ENCODE data around the gene GNA12. TPM values are rescaled to one million over a fixed set of nuclear protein-coding genes. Genes with fewer than 3 reads are reported as not detected.
"Not testable (repeated sequence)": the region's sequence is repeated elsewhere in the genome, so short reads cannot be mapped to it uniquely, and the experiment has no call there.

The GNA12 gene
- total RNA-seq, 1 experiment from 2014 or later = 63.8 TPM

GRCh38 chr7:2751086-2751485, 93.0 kb downstream of the GNA12 start:
- Mint-ChIP-seq H3K36me3 (ENCODE audit: insufficient read depth, unreplicated experiment) (peaks cover 26% of the 10 kb centered on the region), H3K27ac (ENCODE audit: unreplicated experiment) (no peak overlapping the region), H3K4me1 (ENCODE audit: low read depth, unreplicated experiment) (peaks cover 12% of the 10 kb centered on the region), H3K27me3 (ENCODE audit: insufficient read depth, unreplicated experiment) (no peaks in the 10 kb centered on the region), H3K9me3 (ENCODE audit: unreplicated experiment) (peaks cover 6% of the 10 kb centered on the region), H3K4me3 (ENCODE audit: unreplicated experiment) (no peak overlapping the region)
- Histone ChIP-seq H3K4me3 (ENCODE audit: low read depth, low read length) (no peak overlapping the region), H3K4me1 (no peaks in the 10 kb centered on the region), H3K27me3 (replicated peaks; ENCODE audit: control insufficient read depth, insufficient read depth, low read length) (no peaks in the 10 kb centered on the region), H3K36me3 (ENCODE audit: control insufficient read depth, insufficient read depth, low read length) (no peaks in the 10 kb centered on the region), H3K9me3 (no peaks in the 10 kb centered on the region)
- no peak for TF ChIP-seq CTCF (IDR thresholded peaks at IDR 0.05; ENCODE audit: insufficient read depth in 1 of 2, low read depth in 1 of 2, low read length in 1 of 2, severe bottlenecking in 1 of 2, unreplicated experiment in 1 of 2)
- no peak for DNase-seq
- BruUV-seq (replicated peaks) = no TSS peak
- POLR2A ChIA-PET = no interaction called here
- intact Hi-C loops (cut with micrococcal nuclease; ENCODE audit: unreplicated experiment) = no loop called here
- CTCF ChIA-PET = interaction anchor here (0.9 to 1.0 kb wide), 2 partner anchors 18 to 70 kb away, joined by 3 read pairs; no protein-coding TSS in a partner anchor

GRCh38 chr7:2750004-2750407, 94.1 kb downstream of the GNA12 start:
- Histone ChIP-seq H3K4me1 (no peaks in the 10 kb centered on the region), H3K4me3 (ENCODE audit: low read depth, low read length) (no peak overlapping the region), H3K9me3 (no peaks in the 10 kb centered on the region), H3K36me3 (ENCODE audit: control insufficient read depth, insufficient read depth, low read length) (no peaks in the 10 kb centered on the region), H3K27me3 (replicated peaks; ENCODE audit: control insufficient read depth, insufficient read depth, low read length) (no peaks in the 10 kb centered on the region)
- no peak overlapping the region for H3K27ac Mint-ChIP-seq (ENCODE audit: unreplicated experiment)
- peaks cover 12% of the 10 kb centered on the region for H3K4me1 Mint-ChIP-seq (ENCODE audit: low read depth, unreplicated experiment)
- intact Hi-C loops (cut with micrococcal nuclease; ENCODE audit: unreplicated experiment) = no loop called here
- DNase-seq = no peak
- ChIA-PET CTCF (no interaction called here), POLR2A (no interaction called here)
- BruUV-seq (replicated peaks) = no TSS peak
- H3K36me3 Mint-ChIP-seq (ENCODE audit: insufficient read depth, unreplicated experiment) = peaks cover 22% of the 10 kb centered on the region
- TF ChIP-seq CTCF (IDR thresholded peaks at IDR 0.05; ENCODE audit: insufficient read depth in 1 of 2, low read depth in 1 of 2, low read length in 1 of 2, severe bottlenecking in 1 of 2, unreplicated experiment in 1 of 2) = no peak
- H3K4me3 Mint-ChIP-seq (ENCODE audit: unreplicated experiment) = no peak overlapping the region
- H3K9me3 Mint-ChIP-seq (ENCODE audit: unreplicated experiment) = peaks cover 9% of the 10 kb centered on the region
- H3K27me3 Mint-ChIP-seq (ENCODE audit: insufficient read depth, unreplicated experiment) = no peaks in the 10 kb centered on the region

GRCh38 chr7:2748684-2749083, 95.4 kb downstream of the GNA12 start:
- peaks cover 17% of the 10 kb centered on the region for H3K36me3 Mint-ChIP-seq (ENCODE audit: insufficient read depth, unreplicated experiment)
- H3K27me3 ChIP-seq (replicated peaks; ENCODE audit: control insufficient read depth, insufficient read depth, low read length); DNase-seq; H3K36me3 ChIP-seq (ENCODE audit: control insufficient read depth, insufficient read depth, low read length); H3K9me3 ChIP-seq; H3K4me3 ChIP-seq (ENCODE audit: low read depth, low read length); H3K27ac Mint-ChIP-seq (ENCODE audit: unreplicated experiment); H3K4me3 Mint-ChIP-seq (ENCODE audit: unreplicated experiment); CTCF ChIA-PET; BruUV-seq (replicated peaks); H3K27me3 Mint-ChIP-seq (ENCODE audit: insufficient read depth, unreplicated experiment); intact Hi-C loops (cut with micrococcal nuclease; ENCODE audit: unreplicated experiment); POLR2A ChIA-PET; H3K4me1 ChIP-seq: not testable (repeated sequence)
- H3K4me1 Mint-ChIP-seq (ENCODE audit: low read depth, unreplicated experiment) = peaks cover 12% of the 10 kb centered on the region
- H3K9me3 Mint-ChIP-seq (ENCODE audit: unreplicated experiment) = peaks cover 17% of the 10 kb centered on the region

- H3K27ac Mint-ChIP-seq (ENCODE audit: unreplicated experiment); CTCF ChIA-PET; H3K4me1 Mint-ChIP-seq (ENCODE audit: low read depth, unreplicated experiment); POLR2A ChIA-PET; H3K9me3 ChIP-seq; DNase-seq; H3K4me1 ChIP-seq; H3K36me3 ChIP-seq (ENCODE audit: control insufficient read depth, insufficient read depth, low read length); H3K4me3 Mint-ChIP-seq (ENCODE audit: unreplicated experiment); H3K27me3 Mint-ChIP-seq (ENCODE audit: insufficient read depth, unreplicated experiment); intact Hi-C loops (cut with micrococcal nuclease; ENCODE audit: unreplicated experiment); H3K27me3 ChIP-seq (replicated peaks; ENCODE audit: control insufficient read depth, insufficient read depth, low read length); BruUV-seq (replicated peaks); H3K4me3 ChIP-seq (ENCODE audit: low read depth, low read length): not testable (repeated sequence)
- Mint-ChIP-seq H3K36me3 (ENCODE audit: insufficient read depth, unreplicated experiment) (peaks cover 18% of the 10 kb centered on the region), H3K9me3 (ENCODE audit: unreplicated experiment) (peaks cover 17% of the 10 kb centered on the region)
Measured at GRCh38 chr7:2743523-2744185, 100.5 kb downstream of the GNA12 start.
